HUES48 (cell line): ENCODE data around the gene PDE4DIP.
"Not testable (repeated sequence)": the region's sequence is repeated elsewhere in the genome, so short reads cannot be mapped to it uniquely, and the experiment has no call there.

Source experiments
- H3K27ac ChIP-seq: one replicate; pipeline ENCODE4 v1.7.0; 2013; ENCODE audit warnings: low read depth, low read length, inconsistent platforms
- H3K27me3 ChIP-seq: 2 replicates; pipeline ENCODE4 v1.6.1; 2013; ENCODE audit warnings: mild to moderate bottlenecking, low read length; ENCODE audit not compliant: control insufficient read depth, insufficient read depth
- H3K36me3 ChIP-seq: 2 replicates; pipeline ENCODE4 v1.6.1; 2013; ENCODE audit warnings: low read length; ENCODE audit not compliant: control insufficient read depth, insufficient read depth
- H3K4me1 ChIP-seq: 2 replicates; pipeline ENCODE4 v1.6.1; 2013; ENCODE audit warnings: mild to moderate bottlenecking, low read length; ENCODE audit not compliant: control insufficient read depth, insufficient read depth
- H3K4me3 ChIP-seq: 2 replicates; pipeline ENCODE4 v1.5.1; 2013; ENCODE audit warnings: mild to moderate bottlenecking, low read depth, low read length
- H3K9ac ChIP-seq: 2 replicates; pipeline ENCODE4 v1.6.1; 2013; ENCODE audit warnings: mild to moderate bottlenecking, low read depth, low read length, moderate library complexity
- H3K9me3 ChIP-seq: 2 replicates; pipeline ENCODE4 v1.6.1; 2013; ENCODE audit warnings: low read length; ENCODE audit not compliant: control insufficient read depth, insufficient read depth

PDE4DIP gene

DNA sequence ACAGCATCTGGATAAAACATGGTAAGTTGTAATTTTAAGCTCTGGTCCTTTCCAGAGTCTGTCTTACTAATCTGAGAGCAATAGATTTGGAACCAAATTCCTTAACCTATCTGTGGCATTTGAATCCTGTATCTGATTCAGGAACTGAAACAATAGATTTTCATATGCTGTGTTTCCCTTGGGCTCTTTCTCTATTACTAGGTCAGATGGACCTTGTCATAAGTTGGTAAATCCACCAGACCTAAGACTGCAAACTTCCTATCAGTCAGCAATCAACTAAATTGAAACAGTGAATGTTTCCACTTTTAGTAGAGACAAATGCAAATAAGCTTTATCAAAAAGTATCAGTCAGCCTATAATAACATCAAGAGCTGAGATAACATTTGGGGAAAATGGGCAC, 85.0 kb downstream of the PDE4DIP start:
- H3K27me3 ChIP-seq, H3K27ac ChIP-seq, H3K4me3 ChIP-seq, H3K9me3 ChIP-seq, H3K4me1 ChIP-seq, H3K9ac ChIP-seq, H3K36me3 ChIP-seq: not testable (repeated sequence)

DNA sequence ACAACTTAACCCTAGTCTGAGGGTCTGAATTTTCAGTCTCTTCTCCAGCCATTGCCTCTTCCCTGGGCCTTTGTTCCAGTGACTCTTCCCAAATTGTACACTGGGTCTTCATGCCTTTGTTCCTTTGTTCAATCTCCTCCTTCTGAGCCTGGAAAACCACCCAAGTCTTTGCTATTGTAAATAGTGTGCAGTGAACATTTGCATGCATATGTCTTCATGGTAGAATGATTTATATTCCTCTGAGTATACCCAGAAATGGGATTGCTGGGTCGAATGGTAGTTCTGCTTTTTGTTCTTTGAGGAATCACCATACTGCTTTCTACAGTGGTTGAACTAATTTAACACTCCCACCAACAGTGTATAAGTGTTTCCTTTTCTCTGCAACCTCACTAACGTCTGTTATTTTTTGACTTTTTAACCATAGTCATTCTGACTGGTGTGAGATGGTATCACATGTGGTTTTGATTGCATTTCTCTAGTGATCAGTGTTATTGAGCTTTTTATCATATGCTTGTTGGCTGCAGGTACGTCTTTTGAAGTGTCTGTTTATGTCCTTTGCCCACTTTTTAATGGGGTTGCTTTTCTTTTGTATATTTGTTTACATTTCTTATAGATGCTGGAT, 91.3 kb downstream of the PDE4DIP start:
- not testable (repeated sequence) for H3K9ac ChIP-seq, H3K27me3 ChIP-seq, H3K27ac ChIP-seq

DNA sequence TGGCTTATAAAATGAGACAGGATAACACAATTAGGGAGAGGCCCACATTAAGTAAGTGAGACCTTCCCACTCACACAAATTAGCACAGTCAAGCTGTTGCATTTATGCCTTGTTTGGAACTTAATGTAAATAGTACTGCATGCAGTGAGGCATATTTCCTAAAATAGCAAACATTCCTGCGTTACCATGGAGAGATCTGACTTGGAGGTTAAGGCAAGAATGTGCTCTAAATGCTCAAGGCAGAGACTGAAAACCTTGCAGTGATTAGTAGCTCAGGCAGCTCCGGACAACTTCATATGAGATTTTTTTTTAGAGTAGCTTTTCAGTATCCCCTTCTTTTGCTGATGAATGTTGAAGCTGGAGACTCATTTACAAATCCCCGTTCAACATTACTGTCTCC, 98.7 kb downstream of the PDE4DIP start:
- not testable (repeated sequence) for H3K4me1 ChIP-seq, H3K27ac ChIP-seq, H3K36me3 ChIP-seq

More for the DNA sequence above, 91.3 kb downstream of the PDE4DIP start:
- not testable (repeated sequence) for H3K4me3 ChIP-seq, H3K4me1 ChIP-seq, H3K36me3 ChIP-seq, H3K9me3 ChIP-seq

DNA sequence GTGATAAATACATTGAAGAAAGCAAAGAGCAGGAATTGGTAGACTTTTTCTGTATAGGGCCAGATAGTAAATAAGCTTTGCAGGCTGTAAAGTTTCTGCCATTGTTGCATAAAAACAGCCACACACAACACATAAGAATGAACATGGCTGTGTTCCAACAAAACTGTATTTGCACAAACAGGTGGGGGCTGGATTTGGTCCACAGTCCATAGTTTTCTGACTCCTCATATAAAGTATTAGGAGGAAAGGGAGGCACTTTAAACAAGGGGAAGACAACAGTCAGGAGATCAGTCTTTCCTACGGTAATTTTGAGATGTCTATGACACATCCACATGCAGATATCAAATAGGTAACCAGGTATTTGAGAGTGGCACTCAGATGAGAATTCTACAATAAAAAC, 100.9 kb downstream of the PDE4DIP start:
- H3K4me3 ChIP-seq, H3K9me3 ChIP-seq, H3K36me3 ChIP-seq, H3K27ac ChIP-seq, H3K9ac ChIP-seq, H3K4me1 ChIP-seq, H3K27me3 ChIP-seq: not testable (repeated sequence)

More for the DNA sequence above, 98.7 kb downstream of the PDE4DIP start:
- not testable (repeated sequence) for H3K9me3 ChIP-seq, H3K4me3 ChIP-seq, H3K27me3 ChIP-seq, H3K9ac ChIP-seq

DNA sequence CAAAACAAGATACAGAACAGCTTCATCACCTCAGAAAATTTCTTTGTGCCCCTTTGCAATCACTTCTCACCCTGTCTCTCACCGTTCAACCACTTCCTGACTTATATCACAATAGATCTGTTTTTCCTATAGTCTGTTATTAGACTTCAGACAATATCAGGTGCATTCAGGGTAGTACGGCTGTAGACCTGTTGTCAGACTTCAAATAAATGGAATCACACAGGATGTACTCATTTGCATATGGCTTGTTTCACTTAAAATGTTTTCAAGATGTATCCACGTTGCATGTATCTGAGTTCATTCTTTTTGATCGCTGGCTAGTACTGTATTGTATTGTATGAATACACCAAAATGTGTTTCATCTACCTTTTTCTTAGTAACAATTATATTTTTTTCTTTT, 104.5 kb downstream of the PDE4DIP start:
- H3K4me3 ChIP-seq, H3K9me3 ChIP-seq, H3K27me3 ChIP-seq, H3K4me1 ChIP-seq, H3K36me3 ChIP-seq, H3K9ac ChIP-seq, H3K27ac ChIP-seq: not testable (repeated sequence)

DNA sequence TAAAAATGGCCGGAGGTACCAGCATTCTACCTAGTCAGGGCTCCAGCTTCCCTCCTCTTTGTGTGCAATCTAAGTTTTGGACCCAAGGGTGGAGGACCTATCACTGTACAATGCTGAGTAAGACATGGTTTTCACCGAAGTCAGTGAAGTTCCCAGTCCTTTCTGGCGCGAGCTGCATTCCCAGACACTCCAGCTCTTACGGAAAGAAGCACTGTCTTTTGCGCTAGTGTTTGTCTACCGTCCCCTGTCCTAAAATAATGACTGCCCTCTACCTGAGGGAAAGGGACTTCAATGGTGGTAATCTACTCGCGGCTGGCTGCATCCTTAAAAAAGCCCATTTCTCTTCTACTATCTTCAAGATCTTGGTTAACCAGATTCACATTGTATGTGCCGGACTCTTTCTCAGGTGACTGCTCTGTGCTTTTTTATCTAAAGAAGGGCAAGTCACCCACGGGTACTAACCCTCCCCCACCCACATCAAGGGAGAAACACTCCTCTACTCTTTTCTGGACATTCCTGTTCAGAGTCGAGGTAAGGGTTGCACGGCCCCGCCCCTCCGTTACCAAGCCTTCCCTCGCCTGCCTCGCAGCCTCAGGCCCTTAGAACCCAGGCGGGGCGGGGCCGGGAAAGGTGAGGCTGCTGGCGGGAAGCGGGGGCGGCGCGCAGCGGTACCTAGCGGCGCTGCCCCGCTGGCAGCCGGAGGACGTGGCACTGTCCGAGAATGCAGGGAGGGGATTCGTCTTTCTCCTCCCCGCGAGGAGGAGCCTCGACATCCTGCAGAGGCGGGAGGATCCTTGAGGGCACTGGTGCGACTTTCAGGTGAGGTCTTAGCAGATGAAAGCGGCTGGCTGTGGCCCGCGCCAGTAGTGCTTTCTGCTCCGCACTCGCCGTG, 107.4 kb downstream of the PDE4DIP start:
- H3K4me3 ChIP-seq, result peak overlapping the region; percentile 61
- peak overlapping the region; percentile 66 for H3K9ac ChIP-seq
- H3K27ac ChIP-seq, result peak overlapping the region; percentile 74
- H3K27me3 ChIP-seq, H3K36me3 ChIP-seq, H3K9me3 ChIP-seq, H3K4me1 ChIP-seq: not testable (repeated sequence)

DNA sequence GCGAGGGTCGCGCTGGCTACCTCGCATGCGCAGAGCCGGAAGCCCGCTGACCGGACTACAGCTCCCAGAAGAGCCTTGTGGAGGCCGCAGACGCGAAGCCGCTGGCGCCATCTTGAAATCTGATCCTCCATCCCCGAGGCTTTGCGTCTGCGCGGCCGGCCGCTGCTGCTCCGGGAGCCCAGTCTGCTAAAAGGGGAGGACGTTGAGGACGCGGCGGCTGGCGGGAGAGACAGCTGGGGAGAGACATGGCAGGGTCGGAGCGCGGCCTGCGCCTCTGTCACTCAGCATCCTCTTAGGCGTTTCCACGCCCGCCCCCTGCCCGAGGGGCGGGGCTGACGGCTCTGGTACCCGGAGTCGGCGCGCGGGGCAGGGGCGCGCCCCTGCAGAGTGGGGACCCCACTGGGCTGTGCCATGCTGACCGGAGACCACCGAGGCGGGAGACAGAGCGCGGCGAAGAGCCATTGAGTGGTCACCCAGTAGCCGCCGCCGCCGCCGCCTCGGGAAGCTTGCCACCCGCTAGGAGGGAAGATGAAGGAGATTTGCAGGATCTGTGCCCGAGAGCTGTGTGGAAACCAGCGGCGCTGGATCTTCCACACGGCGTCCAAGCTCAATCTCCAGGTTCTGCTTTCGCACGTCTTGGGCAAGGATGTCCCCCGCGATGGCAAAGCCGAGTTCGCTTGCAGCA, 108.2 kb downstream of the PDE4DIP start:
- H3K4me1 ChIP-seq, H3K9me3 ChIP-seq, H3K36me3 ChIP-seq, H3K27me3 ChIP-seq: not testable (repeated sequence)
- Histone ChIP-seq H3K27ac (peak overlapping the region; percentile 74), H3K9ac (peak overlapping the region; percentile 66), H3K4me3 (peak overlapping the region; percentile 72)

DNA sequence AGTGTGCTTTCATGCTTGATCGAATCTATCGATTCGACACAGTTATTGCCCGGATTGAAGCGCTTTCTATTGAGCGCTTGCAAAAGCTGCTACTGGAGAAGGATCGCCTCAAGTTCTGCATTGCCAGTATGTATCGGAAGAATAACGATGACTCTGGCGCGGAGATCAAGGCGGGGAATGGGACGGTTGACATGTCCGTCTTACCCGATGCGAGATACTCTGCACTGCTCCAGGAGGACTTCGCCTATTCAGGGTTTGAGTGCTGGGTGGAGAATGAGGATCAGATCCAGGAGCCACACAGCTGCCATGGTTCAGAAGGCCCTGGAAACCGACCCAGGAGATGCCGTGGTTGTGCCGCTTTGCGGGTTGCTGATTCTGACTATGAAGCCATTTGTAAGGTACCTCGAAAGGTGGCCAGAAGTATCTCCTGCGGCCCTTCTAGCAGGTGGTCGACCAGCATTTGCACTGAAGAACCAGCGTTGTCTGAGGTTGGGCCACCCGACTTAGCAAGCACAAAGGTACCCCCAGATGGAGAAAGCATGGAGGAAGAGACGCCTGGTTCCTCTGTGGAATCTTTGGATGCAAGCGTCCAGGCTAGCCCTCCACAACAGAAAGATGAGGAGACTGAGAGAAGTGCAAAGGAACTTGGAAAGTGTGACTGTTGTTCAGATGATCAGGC, 108.8 kb downstream of the PDE4DIP start:
- H3K4me1 ChIP-seq, H3K27me3 ChIP-seq, H3K36me3 ChIP-seq, H3K27ac ChIP-seq, H3K9me3 ChIP-seq, H3K9ac ChIP-seq: not testable (repeated sequence)
- H3K4me3 ChIP-seq, result peak overlapping the region; percentile 72

DNA sequence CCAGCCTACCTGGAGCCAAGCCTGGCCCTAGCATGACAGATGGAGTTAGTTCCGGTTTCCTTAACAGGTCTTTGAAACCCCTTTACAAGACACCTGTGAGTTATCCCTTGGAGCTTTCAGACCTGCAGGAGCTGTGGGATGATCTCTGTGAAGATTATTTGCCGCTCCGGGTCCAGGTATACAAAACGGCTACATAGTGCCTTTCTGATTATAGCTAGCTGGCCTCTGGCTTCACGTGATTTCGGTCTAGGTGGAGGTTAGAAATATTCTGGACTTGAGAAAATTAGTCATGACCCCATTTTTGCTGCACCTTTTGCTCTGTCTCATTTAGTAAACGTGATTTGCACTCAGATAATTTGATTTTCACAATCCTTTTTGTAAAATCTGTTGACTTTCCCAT, 109.5 kb downstream of the PDE4DIP start:
- H3K27ac ChIP-seq, H3K4me1 ChIP-seq, H3K36me3 ChIP-seq, H3K27me3 ChIP-seq, H3K9ac ChIP-seq, H3K9me3 ChIP-seq: not testable (repeated sequence)
- peak overlapping the region; percentile 47 for H3K4me3 ChIP-seq

DNA sequence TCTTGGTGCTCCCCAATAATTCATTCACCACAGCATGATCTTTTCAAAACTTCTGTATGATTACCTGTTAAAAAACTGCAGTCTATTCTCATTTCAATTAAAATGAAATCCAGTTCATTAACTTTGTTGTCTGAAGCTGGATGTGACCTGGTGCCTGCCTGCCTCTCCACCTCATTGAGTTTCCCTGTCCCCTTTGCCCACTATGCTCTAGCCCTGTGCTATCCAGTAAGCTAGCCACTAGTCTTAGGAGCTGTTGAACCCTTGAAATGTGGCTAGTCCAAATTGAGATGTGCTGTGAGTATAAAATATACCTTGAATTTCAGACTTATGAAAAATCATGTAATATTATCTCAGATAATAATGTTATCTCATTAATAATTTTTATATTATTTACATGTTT, 114.1 kb downstream of the PDE4DIP start:
- H3K9me3 ChIP-seq, H3K27ac ChIP-seq, H3K4me3 ChIP-seq, H3K4me1 ChIP-seq, H3K36me3 ChIP-seq, H3K27me3 ChIP-seq, H3K9ac ChIP-seq: not testable (repeated sequence)
